PC-3 (cell line): ENCODE results near the gene TMEM143.

Experiments used
- CTCF ChIP-seq: fragments of 300-600 bp; sonication (generic); conservative IDR thresholded peaks from 2 replicates; pipeline ENCODE4 v1.5.1; 2017; ENCODE audit warnings: antibody characterized with exemption, low read depth, mild to moderate bottlenecking, low read length
- EZH2 ChIP-seq: fragments of 300-600 bp; sonication (generic); IDR thresholded peaks from one replicate; pipeline ENCODE4 v1.6.1; 2017; ENCODE audit warnings: antibody characterized with exemption, mild to moderate bottlenecking, low read length; ENCODE audit not compliant: unreplicated experiment
- EZH2phosphoT487 ChIP-seq: fragments of 300-600 bp; sonication (generic); IDR thresholded peaks from 2 replicates; pipeline ENCODE4 v1.6.1; 2018; ENCODE audit warnings: mild to moderate bottlenecking, antibody characterized with exemption, low read length, borderline replicate concordance

- TF ChIP-seq CTCF, result no peak
- TF ChIP-seq EZH2, result no peak
- TF ChIP-seq EZH2phosphoT487, result no peak
Measured at GRCh38 chr19:48405850-48406249, 42.1 kb upstream of the TMEM143 start.
